Heart left ventricle (tissue), 13 donors: ENCODE results near the gene UQCC2.

Experiments
- CTCF ChIP-seq, 12 donors: fragments of 200-600 bp; sonication (generic) in 4 of 12; IDR thresholded peaks; one replicate each; pipeline versions ENCODE4 v1.5.0 to v1.8.0; 2018 to 2022; ENCODE audit warnings: antibody characterized with exemption in 12 of 12, mild to moderate bottlenecking in 5 of 12
- POLR2A ChIP-seq, 2 donors: fragments of 450-650 bp; IDR thresholded peaks; one replicate each; pipeline ENCODE4 v1.6.1; 2017; ENCODE audit warnings: antibody characterized with exemption in 2 of 2, mild to moderate bottlenecking in 2 of 2, moderate library complexity in 2 of 2
- donor health status: ischemic (EF 13 %, LVEDD 7.1; RV severe dilation, severe dysfunction).
- donor health status: DM: no; HTN: yes; CAD: no.
- donor health status: DM: no; HTN: no; CAD: no.
- donor health status: ischemic (EF 25% LVEDD 6.9; RV normal size, moderate dysfunction).
- donor health status: ischemic (EF 25% LVEDD 5.7; RV mildly dilated, moderate dysfunction).
- donor health status: ischemic (EF 35%, LVEDD 5.7; RV mildly dilated, moderate dysfunction).
- donor health status: nonischemic (EF 11% LVEDD 7.7; RV severe dilation, severe dysfunction).
- donor health status: DM: yes; HTN: yes; CAD: no.
- donor health status: PGD.
- donor health status: ischemic (EF 29% LVEDD 5.4; RV normal size, mild dysfunction).
- donor health status: nonischemic (EF 23%, LVEDD 6.1; RV moderate dilation, normal function).

GRCh38 chr6:33744001-33744848, 32.7 kb upstream of the UQCC2 start:
- peak; percentile 77 to 90 (median 86) for TF ChIP-seq CTCF (IDR thresholded peaks at IDR 0.05)
- TF ChIP-seq POLR2A (IDR thresholded peaks at IDR 0.05): peak in 1 of 2 donors; percentile 18
